Measurements from ENCODE around the gene ULK1. TPM values are rescaled to one million over a fixed set of nuclear protein-coding genes. Genes with fewer than 3 reads are reported as not detected.

ULK1 gene
- total RNA-seq, 1 donor from 2014 or later = 111 TPM

DNA sequence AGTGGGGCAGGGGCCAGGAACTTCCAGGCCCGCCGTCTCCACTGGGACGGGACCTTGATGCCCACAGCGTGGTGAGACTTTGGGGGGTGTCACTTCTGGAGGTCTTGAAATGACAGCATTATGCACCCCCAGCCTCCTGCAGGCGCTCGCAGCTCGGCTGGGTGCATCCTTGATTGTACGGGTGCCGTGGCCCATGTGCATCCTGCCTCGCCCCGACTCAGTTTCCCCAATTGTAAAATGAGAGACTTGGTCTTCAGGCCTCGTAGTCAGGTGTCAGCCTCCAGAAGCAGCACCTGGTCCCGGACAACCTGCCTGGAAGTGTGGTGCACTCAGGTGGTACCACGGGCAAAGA is 25.7 kb downstream of the ULK1 start:
- Mint-ChIP-seq H3K4me3 (ENCODE audit: low read depth) (no peak overlapping the region), H3K9me3 (ENCODE audit: low read depth) (no peaks in the 10 kb centered on the region), H3K27ac (no peak overlapping the region), H3K4me1 (ENCODE audit: low read depth) (no peaks in the 10 kb centered on the region), H3K36me3 (ENCODE audit: insufficient read depth) (peaks cover 3% of the 10 kb centered on the region), H3K27me3 (no peaks in the 10 kb centered on the region)
- no peak for DNase-seq (ENCODE audit: low spot score, unreplicated experiment)
- TF ChIP-seq, protein P1, sequence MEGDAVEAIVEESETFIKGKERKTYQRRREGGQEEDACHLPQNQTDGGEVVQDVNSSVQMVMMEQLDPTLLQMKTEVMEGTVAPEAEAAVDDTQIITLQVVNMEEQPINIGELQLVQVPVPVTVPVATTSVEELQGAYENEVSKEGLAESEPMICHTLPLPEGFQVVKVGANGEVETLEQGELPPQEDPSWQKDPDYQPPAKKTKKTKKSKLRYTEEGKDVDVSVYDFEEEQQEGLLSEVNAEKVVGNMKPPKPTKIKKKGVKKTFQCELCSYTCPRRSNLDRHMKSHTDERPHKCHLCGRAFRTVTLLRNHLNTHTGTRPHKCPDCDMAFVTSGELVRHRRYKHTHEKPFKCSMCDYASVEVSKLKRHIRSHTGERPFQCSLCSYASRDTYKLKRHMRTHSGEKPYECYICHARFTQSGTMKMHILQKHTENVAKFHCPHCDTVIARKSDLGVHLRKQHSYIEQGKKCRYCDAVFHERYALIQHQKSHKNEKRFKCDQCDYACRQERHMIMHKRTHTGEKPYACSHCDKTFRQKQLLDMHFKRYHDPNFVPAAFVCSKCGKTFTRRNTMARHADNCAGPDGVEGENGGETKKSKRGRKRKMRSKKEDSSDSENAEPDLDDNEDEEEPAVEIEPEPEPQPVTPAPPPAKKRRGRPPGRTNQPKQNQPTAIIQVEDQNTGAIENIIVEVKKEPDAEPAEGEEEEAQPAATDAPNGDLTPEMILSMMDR (IDR thresholded peaks at IDR 0.05; ENCODE audit: unreplicated experiment) = no peak

DNA sequence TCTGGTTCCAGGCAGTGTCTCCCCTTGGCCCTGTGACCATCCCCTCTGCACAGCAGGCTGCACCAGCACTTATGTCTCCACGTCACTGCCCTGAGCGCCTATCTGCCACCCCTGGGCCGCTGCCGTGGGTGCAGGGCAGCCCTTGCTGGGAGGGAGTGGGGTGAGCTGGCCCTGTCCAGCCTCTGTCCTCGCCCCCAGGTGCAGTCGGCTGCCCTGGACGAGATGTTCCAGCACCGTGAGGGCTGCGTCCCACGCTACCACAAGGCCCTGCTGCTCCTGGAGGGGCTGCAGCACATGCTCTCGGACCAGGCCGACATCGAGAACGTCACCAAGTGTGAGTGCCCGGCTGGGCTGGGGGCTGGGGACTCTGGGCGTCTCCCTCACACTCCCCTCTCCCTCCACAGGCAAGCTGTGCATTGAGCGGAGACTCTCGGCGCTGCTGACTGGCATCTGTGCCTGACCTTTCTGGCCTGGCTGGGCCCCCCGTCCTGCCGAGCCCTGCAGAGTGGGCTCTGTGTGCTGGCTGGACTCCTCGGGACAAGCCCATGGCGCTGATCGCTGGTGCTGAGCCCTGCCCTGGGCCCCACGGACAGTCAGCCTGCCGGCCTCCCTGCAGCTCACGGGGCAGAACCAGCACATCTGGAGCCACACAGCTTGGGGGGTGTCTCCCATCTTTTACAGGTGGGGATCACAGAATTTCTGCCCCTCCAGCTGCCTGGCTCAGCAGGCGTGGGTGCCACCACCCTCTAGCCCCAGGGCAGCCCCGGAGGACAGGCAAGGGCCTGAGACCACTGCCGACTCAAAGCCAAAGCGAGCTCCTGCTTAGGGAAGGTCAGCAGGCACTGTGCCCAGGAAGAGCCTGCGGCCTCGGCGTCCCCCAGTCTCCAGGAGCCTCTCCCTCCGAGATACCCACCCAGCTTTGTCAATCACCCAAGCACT is 26.7 kb downstream of the ULK1 start:
- DNase-seq (ENCODE audit: low spot score, unreplicated experiment) = no peak
- no peak overlapping the region for H3K4me3 Mint-ChIP-seq (ENCODE audit: low read depth)
- H3K9me3 Mint-ChIP-seq (ENCODE audit: low read depth) = no peaks in the 10 kb centered on the region
- H3K27me3 Mint-ChIP-seq = no peaks in the 10 kb centered on the region
- no peaks in the 10 kb centered on the region for H3K4me1 Mint-ChIP-seq (ENCODE audit: low read depth)
- peaks cover 3% of the 10 kb centered on the region for H3K36me3 Mint-ChIP-seq (ENCODE audit: insufficient read depth)
- H3K27ac Mint-ChIP-seq = no peak overlapping the region
- TF ChIP-seq, protein P1 (IDR thresholded peaks at IDR 0.05; ENCODE audit: unreplicated experiment) = no peak

DNA sequence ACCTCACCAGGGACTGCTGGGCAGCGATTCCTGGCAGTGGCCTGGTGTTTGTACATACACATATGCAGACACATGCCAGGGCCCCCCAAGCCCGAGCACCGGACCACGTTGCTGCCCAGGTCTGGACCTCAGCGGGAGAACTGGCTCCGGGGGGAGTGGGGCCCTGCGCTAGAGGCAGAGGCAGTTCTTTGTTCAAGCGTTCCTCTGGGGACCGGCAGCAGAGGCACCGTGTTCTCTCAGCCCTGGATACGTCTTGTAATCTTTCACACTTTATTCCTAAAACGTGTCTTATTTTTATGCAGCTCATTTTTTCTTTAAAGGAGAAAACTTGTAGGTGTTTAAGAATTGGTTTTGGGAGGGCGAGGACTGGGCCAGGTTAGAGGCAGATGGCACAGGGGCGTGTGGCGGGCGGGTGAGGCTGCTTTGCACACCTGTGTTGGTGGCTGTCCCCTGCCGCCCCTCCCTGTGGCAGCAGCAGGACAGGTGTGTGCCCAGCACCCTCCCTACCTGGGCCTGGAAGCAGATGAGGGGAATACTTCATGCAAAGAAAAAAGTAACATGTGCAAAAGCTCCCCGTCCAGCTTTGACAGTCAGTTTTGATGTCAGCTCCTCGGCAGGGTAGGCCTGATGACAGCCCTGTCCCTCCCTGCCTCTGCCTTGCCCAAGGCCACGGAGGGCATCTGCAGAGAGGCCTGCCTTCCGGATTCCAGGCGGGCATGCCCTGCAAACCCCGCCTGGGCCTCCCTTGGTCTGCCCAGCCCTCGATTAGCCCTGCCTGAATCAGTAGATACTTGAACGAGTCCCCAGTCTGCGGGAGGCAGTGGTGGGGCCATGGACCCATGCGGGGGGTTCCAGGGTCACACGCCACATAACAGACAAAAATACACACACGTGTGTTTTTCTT is 27.7 kb downstream of the ULK1 start:
- H3K27ac Mint-ChIP-seq = no peak overlapping the region
- TF ChIP-seq, protein P1 (IDR thresholded peaks at IDR 0.05; ENCODE audit: unreplicated experiment) = no peak
- H3K27me3 Mint-ChIP-seq = no peaks in the 10 kb centered on the region
- H3K9me3 Mint-ChIP-seq (ENCODE audit: low read depth) = no peaks in the 10 kb centered on the region
- no peak overlapping the region for H3K4me3 Mint-ChIP-seq (ENCODE audit: low read depth)
- no peak for DNase-seq (ENCODE audit: low spot score, unreplicated experiment)
- no peaks in the 10 kb centered on the region for H3K4me1 Mint-ChIP-seq (ENCODE audit: low read depth)
- H3K36me3 Mint-ChIP-seq (ENCODE audit: insufficient read depth) = peaks cover 3% of the 10 kb centered on the region

DNA sequence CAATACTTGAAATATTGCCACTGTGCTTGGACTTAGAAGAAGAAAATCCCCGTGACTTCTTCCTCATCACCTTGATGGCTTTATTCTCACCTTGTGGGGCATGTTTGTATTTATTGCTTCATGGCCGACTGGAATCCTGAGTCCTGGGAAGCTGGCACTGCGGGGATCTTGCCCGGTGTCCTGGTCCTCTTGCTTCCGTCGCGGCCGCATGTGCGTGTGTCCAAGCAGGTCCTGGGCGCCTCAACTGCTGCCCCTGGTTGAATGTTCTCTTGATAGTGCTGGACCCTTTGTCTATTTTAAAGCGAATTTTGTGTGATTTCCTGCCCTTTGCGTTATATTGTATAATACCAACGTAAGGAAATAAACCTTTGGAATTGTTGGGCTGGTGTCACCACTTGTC is 28.4 kb downstream of the ULK1 start:
- no peak overlapping the region for H3K27ac Mint-ChIP-seq
- no peaks in the 10 kb centered on the region for H3K4me1 Mint-ChIP-seq (ENCODE audit: low read depth)
- no peak for DNase-seq (ENCODE audit: low spot score, unreplicated experiment)
- no peak overlapping the region for H3K4me3 Mint-ChIP-seq (ENCODE audit: low read depth)
- H3K36me3 Mint-ChIP-seq (ENCODE audit: insufficient read depth) = peaks cover 3% of the 10 kb centered on the region
- no peaks in the 10 kb centered on the region for H3K27me3 Mint-ChIP-seq
- H3K9me3 Mint-ChIP-seq (ENCODE audit: low read depth) = no peaks in the 10 kb centered on the region
- TF ChIP-seq, protein P1 (IDR thresholded peaks at IDR 0.05; ENCODE audit: unreplicated experiment) = no peak

DNA sequence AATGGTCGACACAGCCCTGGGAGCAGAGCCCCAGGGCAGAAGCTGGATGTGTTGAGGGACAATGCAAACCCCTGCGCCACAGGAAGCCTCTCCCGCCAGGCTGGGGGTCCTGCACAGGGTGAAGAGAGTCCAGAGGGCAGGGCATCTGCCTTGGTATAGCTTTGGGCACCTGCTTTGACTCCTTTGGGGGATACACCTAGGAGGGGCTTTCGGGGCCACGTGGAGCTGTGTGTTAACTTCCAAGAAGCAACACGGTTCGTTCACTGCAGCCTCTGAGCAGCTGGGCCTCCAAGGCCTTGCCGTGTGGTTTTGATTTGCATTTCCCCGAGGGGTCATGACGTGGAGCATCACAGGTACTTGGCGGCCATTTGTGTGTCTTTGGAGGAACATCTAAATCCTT is 28.8 kb downstream of the ULK1 start:
- TF ChIP-seq, protein P1 (IDR thresholded peaks at IDR 0.05; ENCODE audit: unreplicated experiment) = no peak
- Mint-ChIP-seq H3K27ac (no peak overlapping the region), H3K36me3 (ENCODE audit: insufficient read depth) (peaks cover 3% of the 10 kb centered on the region), H3K4me3 (ENCODE audit: low read depth) (no peak overlapping the region), H3K9me3 (ENCODE audit: low read depth) (no peaks in the 10 kb centered on the region), H3K4me1 (ENCODE audit: low read depth) (no peaks in the 10 kb centered on the region), H3K27me3 (no peaks in the 10 kb centered on the region)
- no peak for DNase-seq (ENCODE audit: low spot score, unreplicated experiment)

All from progenitor cell of endocrine pancreas (in vitro differentiated cells).